HG03439 (cell line): ENCODE data around the gene KIAA0825.
"Not testable (repeated sequence)": the region's sequence is repeated elsewhere in the genome, so short reads cannot be mapped to it uniquely, and the experiment has no call there.

ENCODE experiments used
- ATAC-seq: cut with Tn5 transposase; IDR thresholded peaks from one replicate; pipeline ENCODE4 v1.9.1; 2021; ENCODE audit warnings: mild to moderate bottlenecking, moderate library complexity; ENCODE audit not compliant: unreplicated experiment

Gene KIAA0825

GRCh38 chr5:94388773-94389514 lies 229.5 kb downstream of the KIAA0825 start:
- ATAC-seq, result no peak

- no peak for ATAC-seq
Observed at GRCh38 chr5:94385767-94386166, 232.6 kb downstream of the KIAA0825 start.

DNA sequence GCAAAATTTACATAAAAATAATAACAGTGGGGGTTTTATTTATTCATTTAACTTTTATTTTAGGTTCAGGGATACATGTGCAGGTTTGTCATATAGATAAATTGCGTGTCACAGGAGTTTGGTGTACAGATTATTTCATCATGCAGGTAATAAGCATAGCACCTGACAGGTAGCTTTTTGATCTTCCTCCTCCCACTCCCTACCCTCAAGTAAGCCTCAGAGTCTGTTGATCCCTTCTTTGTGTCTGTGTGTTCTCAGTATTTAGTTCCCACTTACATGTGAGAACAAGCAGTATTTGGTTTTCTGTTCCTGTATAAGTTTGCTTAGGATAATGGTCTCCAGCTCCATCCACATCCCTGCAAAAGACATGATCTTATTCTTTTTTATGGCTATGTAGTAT lies 240.3 kb downstream of the KIAA0825 start:
- no peak for ATAC-seq

GRCh38 chr5:94376672-94377345 lies 241.6 kb downstream of the KIAA0825 start:
- ATAC-seq, result no peak

- no peak for ATAC-seq
Observed at GRCh38 chr5:94375801-94376200, 242.6 kb downstream of the KIAA0825 start.

DNA sequence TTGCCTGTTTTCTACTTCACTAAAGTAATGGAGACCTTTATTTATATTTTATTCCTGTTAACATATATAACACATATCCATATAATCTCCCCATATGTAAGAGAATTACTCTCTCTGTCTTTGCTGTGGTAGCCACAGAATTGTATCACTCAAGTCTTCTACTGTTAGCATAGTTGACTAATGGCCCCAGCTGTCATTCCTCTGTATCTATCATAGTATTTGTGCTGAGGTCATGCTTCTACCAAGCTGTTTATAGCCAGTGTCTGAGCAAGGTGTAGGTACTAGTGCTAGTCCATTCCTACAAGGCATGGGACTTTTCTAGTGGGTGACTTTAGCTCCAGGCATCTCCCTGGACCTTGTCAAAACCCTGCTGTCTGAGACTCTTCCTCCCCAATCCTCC lies 244.1 kb downstream of the KIAA0825 start:
- no peak for ATAC-seq

GRCh38 chr5:94367900-94368299 lies 250.5 kb downstream of the KIAA0825 start:
- no peak for ATAC-seq

- no peak for ATAC-seq
Observed at GRCh38 chr5:94366811-94367210, 251.6 kb downstream of the KIAA0825 start.

DNA sequence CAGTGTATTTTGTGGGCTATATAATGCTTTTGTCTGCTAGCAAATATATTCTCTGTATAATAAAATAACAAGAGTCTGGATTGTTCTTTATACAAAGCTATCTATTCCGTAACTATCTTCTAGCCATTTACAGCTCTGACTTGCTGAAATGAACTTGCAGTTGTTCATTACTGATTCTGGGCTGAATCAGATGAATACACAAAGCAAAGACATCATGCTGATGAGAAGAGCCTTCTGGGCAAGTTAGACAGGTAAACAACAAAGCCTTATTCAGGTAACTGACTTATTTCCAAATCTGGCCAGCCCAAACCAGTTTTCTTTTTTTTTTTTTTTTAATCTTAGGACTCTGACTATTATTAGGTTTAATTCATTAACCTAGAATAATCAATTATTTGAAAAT lies 255.5 kb downstream of the KIAA0825 start:
- ATAC-seq, result no peak

DNA sequence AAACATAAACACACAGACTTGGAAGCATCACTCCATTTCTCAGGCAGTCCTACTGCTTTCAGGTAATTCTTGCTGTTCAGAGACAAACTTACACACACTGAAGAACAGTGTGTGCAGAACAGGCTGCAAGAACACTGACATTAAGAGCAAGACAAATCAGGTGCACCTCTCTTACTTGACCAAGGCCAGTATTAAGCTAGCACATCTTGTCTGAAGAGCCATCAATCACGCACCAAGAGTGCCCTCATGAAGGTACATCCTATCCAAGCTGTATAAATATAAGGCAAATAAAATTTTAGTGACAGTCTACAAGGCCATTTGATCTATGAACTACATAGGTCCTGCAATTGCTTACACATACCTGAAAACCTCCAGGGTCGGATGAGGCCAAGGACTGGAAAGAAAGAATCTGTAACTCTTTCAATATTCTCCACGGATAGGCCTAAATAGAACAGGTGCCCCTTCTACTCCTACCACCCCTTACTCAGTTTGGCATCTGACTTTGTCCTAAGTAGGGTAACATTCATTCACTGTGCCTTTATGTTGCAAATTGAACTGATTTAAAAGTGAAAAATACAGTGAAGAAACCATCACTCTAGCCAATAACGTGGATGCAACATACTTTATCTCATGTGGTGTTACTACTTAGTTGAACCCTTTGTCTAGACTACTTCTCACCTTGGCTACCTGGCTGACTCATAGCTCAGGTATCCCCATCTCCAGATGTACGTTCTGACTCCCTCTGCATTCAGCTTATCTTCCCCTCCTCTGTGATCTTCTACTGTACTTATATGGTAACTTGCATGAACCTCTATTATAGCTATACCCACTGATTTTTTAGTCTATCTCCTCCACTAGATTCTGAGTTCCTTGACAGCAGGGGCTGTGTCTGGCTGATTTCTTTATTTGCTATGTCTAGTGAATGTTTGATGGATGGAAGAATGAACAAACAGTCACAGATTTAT lies 256.3 kb downstream of the KIAA0825 start:
- ATAC-seq, result no peak

DNA sequence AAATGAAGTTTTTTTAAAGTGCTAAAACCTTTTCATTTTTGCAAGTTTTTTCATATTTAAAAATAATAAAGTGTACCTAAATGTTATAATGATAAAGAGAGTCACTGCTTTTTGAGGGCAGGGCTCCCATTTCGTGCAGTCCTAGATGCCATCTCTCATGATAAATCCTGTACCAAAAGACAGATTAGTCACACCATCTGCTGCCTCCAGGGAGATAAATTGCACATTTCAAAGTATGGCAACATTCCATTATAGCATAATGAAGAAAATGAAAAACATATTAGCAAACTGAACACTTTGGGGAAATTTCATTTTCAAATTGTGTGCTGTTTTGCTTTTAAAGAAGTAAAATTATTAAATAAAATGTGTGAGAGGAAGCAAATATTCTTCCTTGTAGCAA lies 257.2 kb downstream of the KIAA0825 start:
- no peak for ATAC-seq

GRCh38 chr5:94360382-94361130 lies 257.8 kb downstream of the KIAA0825 start:
- ATAC-seq, result no peak

- no peak for ATAC-seq
Observed at GRCh38 chr5:94359880-94360279, 258.5 kb downstream of the KIAA0825 start.

- no peak for ATAC-seq
Observed at GRCh38 chr5:94355811-94356210, 262.6 kb downstream of the KIAA0825 start.

- ATAC-seq, result not testable (repeated sequence)
Observed at GRCh38 chr5:94354837-94355485, 263.4 kb downstream of the KIAA0825 start.

DNA sequence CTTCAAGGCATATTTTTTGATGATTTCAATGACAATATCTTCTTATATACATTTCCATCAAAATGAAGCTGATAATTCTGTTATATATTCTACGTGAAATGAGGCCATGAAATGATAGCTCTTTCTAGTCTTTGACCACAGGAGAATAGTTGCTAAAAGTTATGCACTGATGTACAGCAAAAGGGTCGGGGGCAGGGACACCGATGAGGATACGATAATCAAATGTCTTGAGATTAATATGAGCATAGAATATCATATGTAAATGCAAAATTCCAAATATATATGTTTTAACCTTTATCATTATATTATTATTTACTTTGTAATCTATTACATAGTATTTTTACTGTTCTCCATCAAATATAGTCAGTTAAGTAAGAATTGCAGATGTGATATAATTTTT lies 264.8 kb downstream of the KIAA0825 start:
- no peak for ATAC-seq

GRCh38 chr5:94347130-94347529 lies 271.3 kb downstream of the KIAA0825 start:
- ATAC-seq, result no peak

DNA sequence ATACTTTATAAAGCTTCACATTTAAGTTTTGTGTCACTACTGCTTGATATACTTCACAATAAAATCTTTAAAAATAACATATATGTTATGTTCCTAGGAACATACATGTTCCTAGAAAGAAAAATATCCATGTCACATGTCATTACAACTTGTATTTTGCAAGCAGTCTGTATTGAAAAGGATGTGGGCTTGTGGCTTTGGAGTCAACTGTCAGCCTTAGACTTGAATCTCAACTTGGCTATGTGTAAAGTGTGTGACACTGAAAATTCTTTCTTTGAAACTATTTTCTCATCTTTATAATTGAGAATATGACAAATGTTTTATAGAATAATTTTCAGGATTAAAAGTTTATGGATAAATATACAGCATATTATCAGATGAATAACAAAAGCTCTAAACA lies 273.1 kb downstream of the KIAA0825 start:
- ATAC-seq, result no peak

DNA sequence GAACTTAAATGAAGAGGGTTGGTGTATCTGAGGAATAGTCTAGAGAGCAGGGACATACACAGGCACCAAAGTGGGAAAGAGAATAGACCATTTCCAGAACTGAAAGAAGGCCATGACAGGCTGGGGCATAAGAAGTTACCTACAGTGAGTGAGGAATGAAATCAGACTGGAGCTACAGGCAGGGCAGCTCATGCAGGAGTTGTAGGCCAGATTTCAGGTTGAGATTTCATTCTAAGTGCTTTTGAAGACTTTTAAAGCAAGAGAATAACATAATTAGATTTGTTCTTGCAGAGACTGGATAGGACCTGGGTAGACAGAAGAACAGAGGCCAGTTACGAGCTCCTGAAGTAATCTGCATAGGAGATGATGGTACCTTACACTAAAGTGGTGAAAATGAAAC lies 280.8 kb downstream of the KIAA0825 start:
- no peak for ATAC-seq

DNA sequence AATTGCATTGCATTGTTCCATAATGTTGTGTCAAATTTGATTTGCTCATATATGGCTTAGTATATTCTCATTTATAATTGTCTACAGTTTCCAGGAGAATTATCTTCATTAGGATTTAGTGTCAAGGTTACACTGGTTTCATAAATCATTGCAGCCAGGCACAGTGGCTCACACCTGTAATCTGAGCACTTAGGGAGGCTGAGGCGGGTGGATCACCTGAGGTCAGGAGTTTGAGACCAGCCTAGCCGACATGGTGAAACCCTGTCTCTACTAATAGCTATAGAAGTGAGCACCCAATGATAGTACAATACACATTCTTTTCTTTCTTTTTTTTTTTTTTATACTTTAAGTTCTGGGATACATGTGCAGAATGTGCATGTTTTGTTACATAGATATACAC lies 282.5 kb downstream of the KIAA0825 start:
- no peak for ATAC-seq
